ENCODE results near the gene UGT1A6.

Gene UGT1A6

DNA sequence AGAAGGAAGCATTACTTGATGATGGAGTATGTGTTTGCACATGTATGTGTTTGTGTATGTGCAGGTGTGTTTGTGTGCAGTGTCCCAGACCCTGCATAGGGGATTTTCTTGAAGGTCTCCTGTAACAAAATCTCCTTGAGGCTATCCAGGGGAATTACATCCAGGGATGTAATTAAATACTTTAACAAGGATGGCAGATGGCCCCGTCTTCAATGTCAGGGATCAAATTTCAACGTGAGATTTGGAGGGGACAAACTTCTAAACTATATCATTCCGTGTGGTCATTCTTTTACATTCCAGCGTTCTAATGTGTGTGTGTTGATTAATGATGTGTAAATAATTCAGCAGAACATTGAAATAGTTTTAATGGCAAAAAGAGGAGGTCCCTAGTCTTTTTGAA is 17.7 kb upstream of the UGT1A6 start:
- no peak for DNase-seq (ENCODE audit: low spot score)
- no peak for TF ChIP-seq CTCF (IDR thresholded peaks at IDR 0.05; ENCODE audit: extremely low read depth, missing control alignments)

- no peak for TF ChIP-seq CTCF (IDR thresholded peaks at IDR 0.05; ENCODE audit: extremely low read depth, missing control alignments)
- DNase-seq (ENCODE audit: low spot score) = no peak
Measured at GRCh38 chr2:233676046-233676445, 16.6 kb upstream of the UGT1A6 start.

DNA sequence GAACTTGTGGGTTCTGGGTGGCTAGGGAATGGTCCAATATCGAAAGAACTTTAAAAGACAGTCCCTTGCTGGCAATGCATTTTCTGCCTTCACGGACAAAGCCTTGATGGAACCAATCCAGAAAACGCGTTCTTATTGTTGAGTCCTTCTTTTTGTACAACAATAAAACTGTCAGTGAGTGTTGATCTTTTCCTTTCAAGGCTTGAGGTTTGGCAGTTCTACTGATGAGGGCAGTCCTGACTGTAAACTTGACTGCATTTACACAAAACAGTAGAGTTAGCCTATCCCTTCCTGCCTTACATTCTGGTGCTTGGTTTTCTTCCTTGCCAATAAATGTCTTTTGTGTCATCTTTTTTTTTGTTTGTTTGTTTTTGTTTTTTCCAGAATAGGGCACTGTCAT is 13.5 kb upstream of the UGT1A6 start:
- no peak for DNase-seq (ENCODE audit: low spot score)
- no peak for TF ChIP-seq CTCF (IDR thresholded peaks at IDR 0.05; ENCODE audit: extremely low read depth, missing control alignments)

DNA sequence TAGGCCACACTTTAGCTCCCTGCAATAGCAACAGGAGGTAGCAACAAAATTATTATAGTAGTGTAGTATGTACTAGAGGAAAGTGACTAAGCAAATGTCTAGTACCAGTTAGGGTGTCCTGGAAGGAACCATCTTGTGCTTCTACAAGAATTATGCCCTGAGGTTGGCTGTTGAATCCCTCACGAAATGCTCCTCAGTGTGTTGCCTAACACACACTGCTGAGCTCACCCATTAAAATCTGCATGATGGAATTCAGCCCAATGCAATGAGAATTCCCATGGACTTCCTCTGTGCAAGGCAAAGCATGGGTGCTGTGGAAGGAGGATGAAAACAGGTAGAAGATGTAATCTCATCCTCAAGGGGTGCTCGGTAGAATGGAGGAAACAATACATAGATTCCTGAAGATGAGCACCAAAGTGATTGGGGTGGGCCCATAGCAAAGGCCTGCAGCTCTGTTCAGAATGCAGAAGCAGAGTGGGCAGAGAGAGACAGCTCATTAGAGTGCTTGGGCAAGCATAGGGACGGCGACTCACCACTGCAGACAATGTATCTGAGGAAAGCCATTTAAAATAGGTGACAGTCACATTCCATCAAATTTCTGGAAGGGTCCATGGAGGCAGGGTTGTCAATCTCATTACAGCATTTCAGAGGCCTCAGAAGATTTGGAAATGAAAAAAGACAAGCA is 12.2 kb upstream of the UGT1A6 start:
- TF ChIP-seq CTCF (IDR thresholded peaks at IDR 0.05; ENCODE audit: extremely low read depth, missing control alignments) = no peak
- no peak for DNase-seq (ENCODE audit: low spot score)

GRCh38 chr2:233681521-233682099 is 11.1 kb upstream of the UGT1A6 start, which contains the start of gene UGT1A7:
Gene UGT1A7 (plus strand): TSS chr2:233681901. CDS start chr2:233681938, 37 bp downstream.
- DNase-seq (ENCODE audit: low spot score) = no peak
- TF ChIP-seq CTCF (IDR thresholded peaks at IDR 0.05; ENCODE audit: extremely low read depth, missing control alignments) = no peak

DNA sequence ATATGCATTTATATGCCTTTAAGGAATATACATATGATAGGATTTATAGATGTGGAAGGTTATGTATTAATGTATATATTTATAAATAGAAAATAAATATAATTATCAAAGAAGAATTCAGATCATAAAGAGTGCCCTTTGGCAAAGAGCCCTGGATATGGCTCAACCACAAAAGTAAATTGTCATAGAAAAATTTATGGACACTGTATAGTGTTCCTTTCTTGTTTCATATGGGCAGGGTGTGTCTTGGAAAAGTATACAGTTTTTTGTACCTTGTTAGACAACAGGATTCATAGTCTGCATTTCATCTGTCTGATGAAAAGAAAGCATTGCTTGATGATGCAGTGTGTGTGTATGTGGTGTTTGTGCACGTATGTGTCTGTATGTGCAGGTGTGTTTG is 8.1 kb upstream of the UGT1A6 start:
- no peak for DNase-seq (ENCODE audit: low spot score)
- TF ChIP-seq CTCF (IDR thresholded peaks at IDR 0.05; ENCODE audit: extremely low read depth, missing control alignments) = no peak

- no peak for DNase-seq (ENCODE audit: low spot score)
- no peak for TF ChIP-seq CTCF (IDR thresholded peaks at IDR 0.05; ENCODE audit: extremely low read depth, missing control alignments)
Measured at GRCh38 chr2:233686928-233687327, 5.8 kb upstream of the UGT1A6 start.

Measured in GM20000 (cell line).